OCI-LY7 (cell line): ENCODE measurements around the gene EDN3.
"Not testable (repeated sequence)": the region's sequence is repeated elsewhere in the genome, so short reads cannot be mapped to it uniquely, and the experiment has no call there.

Experiments used
- CTCF ChIP-seq: fragments of 200-600 bp; sonication (generic); conservative IDR thresholded peaks from 2 replicates; pipeline ENCODE4 v1.5.1; 2014; ENCODE audit warnings: mild to moderate bottlenecking, antibody characterized with exemption, low read length, moderate library complexity, mixed read lengths
- EZH2phosphoT487 ChIP-seq: fragments of 200-600 bp; sonication (generic); IDR thresholded peaks from 2 replicates; pipeline ENCODE4 v1.6.1; 2018; ENCODE audit warnings: low read depth, borderline replicate concordance, mild to moderate bottlenecking, mixed run types, antibody characterized with exemption, low read length, moderate library complexity, mixed read lengths

- not testable (repeated sequence) for TF ChIP-seq CTCF, EZH2phosphoT487
Measured at GRCh38 chr20:59338444-59338843, 38.0 kb downstream of the EDN3 start.
